ENCODE results near the gene MYG1.
"Not testable (repeated sequence)": the region's sequence is repeated elsewhere in the genome, so short reads cannot be mapped to it uniquely, and the experiment has no call there.

MYG1 gene

DNA sequence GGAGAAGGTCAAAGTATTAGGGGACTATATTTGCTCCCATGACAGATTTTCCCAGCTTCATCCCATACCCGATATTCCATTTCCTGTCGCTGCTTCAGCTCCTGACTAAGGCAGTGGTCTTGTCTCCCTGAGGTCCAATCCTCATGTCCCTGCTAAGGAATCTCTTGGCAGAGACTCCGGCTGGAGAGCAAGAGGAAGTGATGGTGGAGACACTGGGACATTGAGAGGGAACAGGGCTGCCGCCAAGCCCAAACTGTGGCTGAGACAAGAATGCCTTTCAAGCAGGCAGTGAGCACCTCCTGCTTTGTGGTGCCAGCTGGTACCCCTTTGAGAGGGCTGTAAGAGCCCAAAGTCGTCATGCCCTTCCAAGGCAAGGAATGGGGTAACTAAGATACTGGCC, 31.2 kb downstream of the MYG1 start:
- DNase-seq = no peak

DNA sequence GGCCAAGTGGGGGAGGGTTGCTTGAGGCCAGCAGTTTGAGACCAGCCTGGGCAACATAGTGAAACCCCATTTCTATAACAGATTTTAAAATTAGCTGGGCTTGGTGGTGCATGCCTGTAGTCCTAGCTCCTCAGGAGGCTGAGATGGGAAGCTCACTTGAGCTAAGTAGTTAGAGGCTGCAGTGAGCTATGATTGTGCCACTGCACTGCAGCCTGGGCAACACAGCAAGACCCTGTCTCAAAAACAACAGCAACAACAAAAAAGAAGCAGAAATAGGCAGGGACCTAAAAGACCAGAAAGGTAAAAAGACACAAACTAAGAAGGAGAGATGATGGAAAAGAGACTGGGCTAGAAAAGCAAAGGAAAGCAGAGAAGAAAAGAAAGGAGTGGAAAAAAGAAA, 32.8 kb downstream of the MYG1 start:
- DNase-seq = not testable (repeated sequence)

DNA sequence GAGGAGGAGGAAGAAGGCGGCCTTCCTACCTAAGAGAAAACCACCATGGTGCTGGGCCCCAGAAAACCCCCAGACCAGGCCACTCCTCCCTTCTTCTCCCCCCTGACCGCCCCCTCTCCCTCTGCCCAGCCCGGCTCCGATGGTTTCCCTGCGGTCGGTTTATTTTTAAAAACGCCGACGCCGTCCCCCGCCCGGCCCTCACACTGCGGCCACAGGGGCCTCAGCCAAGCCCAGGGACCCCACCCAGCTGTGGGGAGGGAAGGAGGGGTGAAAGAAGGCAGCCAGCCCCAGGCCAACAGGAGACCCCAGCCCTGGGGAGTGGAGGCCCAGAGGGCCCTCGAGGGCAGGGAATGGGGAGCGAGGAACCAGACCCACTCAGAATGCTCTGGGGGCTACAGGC, 33.2 kb downstream of the MYG1 start:
- DNase-seq = no peak

DNA sequence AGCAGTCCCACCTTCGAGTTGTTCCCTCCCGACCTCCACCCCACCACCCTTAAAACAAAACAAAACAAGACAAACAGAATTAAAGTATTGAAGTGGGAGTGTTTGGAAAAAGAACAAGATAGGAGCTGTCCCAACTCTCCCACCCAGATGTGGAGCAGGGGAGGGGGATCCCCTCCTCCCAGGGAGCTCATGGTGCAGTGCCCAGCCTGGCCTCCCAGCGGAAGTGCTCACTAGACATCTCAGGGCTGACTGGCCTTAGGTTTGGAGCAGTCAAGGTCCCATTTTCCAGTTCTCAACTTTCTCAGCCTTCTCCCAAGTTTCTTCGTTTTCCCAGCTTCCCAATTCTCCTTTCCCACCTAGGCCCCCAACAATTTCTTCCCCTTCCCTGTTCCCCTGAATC, 33.8 kb downstream of the MYG1 start:
- no peak for DNase-seq

DNA sequence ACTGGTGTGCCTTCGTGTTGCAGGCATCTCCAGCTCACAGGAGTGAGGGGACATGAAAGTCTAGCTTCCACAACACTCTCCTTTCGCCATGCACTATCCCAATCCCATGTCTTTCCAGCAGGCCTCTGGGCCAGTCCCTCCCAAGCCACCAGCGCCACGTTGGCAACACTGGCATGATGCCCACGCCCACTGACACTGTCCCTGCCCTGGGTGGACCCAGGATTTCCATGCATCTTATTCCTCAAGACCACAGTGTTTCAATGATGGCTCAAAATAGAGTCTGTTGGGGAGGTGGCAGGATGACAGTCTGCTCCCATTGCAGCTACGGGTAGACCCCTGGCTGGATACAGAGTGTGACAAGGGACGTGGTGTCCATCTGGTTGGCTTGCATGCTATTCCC, 34.4 kb downstream of the MYG1 start:
- DNase-seq = no peak

DNA sequence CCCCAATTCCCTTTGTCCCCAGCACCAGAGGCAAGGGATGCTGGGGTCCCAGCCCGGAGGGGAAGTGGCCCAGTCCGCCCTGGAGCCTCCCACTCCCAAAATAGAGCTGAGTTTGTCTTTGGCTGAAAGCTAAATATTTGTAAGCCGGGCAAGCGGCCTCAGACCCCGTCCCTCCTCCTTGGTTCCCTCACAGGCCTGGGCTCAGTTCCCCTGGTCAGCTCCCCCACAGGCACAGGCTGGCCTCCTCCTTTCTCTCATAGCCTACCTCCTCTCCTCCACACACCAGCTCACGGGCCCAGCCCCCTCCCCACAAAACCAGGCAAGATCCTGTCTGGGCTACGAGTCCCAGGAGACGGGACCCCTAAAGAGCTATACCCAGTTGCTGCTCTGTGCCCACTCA, 35.3 kb downstream of the MYG1 start:
- DNase-seq = no peak

DNA sequence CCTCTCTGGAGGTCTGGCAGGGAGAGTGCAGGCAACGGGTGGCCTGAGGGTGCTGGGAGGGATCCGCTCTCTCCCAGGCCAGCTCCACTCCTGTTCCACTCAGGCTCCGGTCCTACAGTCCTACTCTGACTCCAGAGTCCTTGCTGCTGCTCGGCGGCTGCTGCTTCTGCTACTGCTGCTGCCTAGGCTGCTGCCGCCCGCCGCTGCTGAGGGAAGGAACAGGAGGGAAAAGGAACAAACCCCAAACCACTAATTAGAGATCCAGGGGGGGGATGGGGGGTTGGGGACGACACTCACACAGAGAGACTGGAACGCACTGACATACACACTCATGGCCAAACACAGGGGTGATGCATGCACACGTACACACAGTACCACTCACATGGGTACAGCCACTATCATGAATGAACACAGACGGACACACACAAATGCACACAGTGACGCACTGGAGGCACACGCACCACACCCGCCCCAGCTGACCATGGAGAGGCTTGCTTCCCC, 36.7 kb downstream of the MYG1 start, which contains the start of gene SP7:
TSS of gene SP7 (minus strand) at position 174 of the 501 bp plus-strand sequence. CDS start 708 bp downstream, outside the sequence.
- DNase-seq = no peak

DNA sequence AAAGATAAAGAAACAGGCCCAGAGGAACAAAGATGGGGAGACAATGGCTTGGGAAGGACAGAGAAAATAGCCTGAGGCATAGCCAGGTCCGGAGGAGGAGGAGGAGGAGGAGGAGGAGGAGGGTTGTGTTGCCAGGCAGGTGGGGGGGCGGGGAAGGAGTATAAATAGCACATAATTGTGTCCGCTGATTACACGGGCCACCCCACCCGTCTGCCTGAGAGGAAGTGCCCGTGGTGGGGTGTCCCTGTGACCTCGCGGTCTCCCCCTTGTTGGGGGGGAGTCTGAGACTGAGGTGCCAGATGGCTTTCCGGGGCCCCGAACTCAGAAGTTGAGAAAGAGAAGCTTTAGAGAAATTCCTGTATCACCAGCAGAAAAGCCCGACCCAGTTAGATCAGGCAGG, 38.5 kb downstream of the MYG1 start:
- DNase-seq = no peak

DNA sequence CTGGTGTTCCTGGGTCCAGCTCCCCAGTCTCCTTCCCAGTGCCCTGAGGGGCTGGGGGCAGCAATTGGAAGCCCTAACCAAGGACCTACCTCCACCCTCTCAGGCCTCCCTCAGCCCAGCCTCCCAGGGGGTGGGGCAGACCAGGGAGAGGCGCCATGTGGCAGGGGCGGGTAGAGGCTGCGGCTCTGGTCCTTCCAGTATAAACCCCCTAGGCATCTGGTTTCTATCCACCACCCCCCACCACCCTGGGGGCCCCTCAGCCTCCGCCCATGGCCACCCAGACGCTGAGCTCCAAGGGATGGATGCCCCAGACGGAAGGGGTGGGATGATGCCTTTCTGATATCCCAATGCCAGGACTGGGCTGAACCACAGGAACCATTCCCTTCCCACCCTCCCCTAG, 39.4 kb downstream of the MYG1 start:
- no peak for DNase-seq

DNA sequence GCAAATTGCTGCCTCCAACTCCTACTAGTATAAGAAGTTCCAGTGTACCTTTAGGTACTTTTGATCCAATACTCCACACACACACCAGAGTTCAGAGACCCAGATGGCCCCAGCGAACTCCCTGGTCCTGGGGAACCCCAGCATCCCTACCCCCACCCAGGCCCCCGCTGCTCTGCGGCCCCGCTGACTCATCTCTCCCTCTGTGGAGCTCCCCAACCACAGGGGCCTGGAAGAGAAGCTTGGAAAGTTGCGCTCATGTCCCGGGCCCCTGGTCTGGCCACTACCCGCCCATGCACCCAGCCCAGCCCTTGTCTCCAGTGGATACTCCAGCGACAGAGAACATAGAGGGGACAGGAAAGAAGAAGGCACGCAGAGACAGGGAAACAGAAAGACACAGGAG, 40.9 kb downstream of the MYG1 start:
- DNase-seq = no peak

DNA sequence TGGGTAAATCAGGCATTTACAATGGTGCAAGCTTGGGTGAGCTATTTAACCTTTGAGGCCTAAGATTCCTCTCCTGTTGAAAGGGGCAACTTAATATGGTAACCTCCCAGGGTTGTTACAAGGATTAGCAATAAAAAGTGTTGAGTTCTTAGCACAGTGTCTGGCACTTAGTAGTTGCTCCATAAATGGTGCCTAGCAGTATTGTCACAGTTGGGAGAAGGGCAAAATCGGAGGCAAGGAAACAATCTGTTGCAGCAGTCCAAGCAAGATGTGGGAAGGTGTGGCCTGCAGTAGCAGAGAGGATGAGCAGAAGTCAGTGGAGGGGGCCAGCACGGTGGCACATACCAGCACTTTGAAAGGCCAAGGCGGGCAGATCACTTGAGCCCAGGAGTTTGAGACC, 44.0 kb downstream of the MYG1 start:
- DNase-seq = no peak

DNA sequence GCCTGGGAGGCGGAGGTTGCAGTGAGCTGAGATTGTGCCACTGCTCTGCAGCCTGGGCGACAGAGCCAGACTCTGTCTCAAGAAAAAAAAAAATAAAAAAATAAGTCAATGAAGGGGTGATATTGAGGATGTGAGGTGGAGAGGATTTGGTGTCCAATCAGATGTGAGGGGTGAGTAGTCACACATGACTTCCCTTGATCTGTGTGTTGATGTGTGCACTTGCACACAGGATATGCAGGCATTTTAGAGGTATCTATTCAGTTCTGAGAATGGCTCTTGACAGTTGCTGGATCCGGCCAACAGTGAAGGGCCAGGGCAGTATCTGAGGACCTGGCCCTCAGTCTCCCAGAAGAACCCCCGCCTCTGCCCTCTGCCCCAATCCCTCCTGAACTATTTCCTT, 44.5 kb downstream of the MYG1 start:
- DNase-seq = no peak

DNA sequence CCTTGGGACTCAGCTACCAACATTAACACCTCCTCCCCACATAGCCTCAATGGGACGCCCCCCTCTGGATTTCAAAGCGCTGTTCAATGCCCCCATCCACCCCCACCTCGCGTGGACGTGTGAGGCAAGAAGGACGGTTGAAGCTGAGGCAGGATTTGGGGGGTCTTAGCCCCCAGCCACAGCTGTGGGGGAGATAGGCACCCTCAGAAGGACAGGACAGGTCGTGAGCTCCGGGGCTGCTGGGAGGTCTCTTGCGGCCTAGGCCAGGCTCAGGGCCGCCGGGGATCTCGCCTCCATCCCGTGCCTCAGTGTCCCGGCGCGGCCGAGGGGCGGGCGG, 45.0 kb downstream of the MYG1 start:
- no peak for DNase-seq

DNA sequence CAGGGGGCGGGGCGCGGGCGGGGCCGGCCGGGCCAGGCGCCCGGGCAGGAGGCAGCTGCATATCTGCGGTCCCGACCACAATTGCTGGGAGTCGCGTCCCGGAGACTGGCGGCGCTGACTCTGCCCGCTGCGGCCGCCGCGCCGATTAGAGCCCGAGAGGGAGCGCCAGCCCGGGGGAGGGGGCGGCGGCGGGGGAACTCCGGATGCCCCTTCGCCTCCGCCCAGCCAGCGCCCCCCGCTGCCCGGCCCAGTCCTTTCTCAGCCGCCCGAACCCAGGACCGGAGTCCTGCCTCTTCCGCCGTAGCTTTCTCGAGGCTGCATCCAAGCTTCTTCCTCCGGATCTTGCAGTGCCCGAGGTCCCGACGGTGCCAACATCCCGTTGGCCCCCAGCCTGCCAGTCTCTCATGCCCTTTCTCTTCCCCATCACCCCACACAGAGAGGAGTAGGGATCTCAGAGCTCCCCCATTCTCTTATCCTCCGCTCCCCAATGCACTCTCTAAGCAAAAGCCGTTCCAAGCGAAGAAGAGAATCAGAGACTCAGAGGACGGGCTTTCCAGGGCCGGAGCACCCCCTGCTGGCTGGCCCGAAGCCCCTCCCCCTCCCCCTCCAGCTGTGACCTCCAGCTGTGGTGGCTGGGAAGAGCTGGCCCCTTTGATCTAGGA, 45.5 kb downstream of the MYG1 start:
- DNase-seq = peak; percentile 74

DNA sequence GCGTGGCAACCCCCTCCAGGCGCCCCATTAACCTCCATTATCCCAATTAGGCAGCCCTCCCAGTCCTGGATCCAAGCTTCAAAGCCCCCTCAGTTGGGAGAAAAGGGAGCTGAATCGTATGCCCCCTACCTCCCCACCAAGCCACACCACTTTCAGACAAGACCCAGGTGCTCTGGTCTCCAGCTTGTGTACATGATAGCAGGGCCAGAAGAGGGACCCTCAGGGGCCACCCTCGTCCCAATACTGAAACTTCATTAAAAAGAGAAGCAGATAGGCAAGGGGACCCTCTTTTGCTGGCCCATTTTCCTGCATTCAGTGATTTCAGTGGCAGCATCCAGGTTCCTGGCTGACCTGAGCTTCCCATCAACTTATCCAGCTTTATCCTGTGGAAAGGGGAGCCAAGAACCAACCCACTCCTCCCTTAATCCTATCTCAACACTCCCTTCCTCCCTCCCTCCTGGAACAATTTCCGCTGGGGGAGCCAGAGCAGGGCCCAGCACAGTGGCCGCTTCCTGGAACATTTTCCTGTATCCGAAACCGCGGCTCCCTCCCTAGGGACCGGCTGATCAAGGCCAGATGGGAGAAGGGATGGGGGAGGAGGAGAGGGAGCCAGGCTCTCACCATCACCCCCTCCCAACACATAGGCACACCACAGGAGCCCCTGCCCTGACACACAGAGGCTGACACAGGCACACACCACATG, 46.1 kb downstream of the MYG1 start:
- no peak for DNase-seq

DNA sequence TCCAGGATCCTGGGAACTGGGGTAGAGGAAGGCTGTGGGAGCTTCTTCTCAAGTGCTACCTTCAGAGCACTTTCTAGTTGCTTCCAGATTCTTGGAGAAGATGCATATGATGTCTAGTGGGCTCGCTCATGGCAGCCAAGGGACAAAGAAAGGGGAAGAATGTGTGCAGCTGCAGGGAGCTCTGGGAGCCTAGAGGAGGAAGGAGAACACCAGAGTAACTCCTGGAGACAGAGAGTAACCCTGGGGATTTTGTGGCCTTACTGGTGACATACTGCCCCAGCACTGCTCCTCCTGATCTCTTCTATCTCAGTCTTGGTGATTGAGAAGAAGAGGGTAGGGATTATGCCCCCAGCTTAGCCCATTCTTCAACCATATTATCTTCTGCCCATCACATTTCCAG, 47.0 kb downstream of the MYG1 start:
- no peak for DNase-seq

DNA sequence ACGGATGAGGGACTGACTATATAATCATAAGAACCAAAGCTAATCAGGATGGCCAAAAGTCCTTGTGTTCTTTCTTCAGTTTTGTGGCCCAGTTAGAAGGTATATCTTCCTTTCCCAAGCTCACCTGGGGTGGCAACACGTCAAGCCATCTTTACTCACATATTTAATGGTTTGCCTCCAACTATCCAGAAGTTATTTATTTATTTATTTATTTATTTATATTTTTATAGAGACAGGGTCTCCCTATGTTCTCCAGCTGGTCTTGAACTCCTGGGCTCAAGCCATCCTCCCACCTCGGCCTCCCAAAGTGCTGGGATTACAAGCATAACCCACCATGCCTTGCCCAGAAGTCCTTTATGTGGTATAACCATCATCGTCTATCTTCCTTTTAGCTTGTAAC, 48.4 kb downstream of the MYG1 start:
- no peak for DNase-seq

DNA sequence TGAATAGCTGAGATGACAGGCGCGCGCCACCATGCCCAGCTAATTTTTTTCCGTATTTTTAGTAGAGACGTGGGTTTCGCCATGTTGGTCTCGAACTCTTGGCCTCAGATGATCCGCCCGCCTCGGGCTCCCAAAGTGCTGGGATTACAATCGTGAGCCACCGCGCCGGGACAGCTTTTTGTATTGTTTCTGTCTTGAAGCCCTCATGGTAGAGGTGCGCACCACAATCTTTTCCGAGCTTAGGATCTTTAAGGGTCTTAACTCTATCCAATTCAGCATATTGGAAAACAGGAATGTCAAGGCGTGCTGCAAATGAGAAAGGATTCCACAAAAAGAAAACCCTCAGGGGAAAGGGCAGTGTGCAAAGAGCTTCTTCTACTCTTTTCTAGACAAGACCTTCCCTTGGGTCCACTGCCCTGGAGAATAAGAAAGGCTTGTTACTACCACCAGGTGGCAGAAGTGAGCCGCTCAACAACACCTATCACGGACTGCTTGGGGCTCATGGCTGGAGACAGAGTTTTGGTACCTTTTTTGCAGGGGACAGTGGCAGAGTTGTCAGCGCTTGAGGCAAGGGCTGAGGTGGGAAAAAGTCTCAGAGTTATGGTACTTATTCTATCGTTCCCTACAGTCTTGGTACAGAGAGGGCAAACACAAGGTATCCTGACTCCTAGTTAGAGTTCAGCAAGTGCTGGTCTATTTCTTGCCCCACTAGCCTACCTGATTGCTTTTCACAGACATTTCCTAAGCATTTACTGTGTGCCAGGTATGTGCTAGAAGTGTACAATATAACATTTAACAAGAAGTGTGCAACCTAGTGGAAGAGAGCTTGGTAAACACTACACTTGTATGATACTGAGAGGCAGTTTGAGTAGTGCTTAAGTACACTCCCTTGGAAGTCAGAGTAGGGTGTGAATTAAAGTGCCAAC, 53.1 kb downstream of the MYG1 start:
- DNase-seq = peak; percentile 79

DNA sequence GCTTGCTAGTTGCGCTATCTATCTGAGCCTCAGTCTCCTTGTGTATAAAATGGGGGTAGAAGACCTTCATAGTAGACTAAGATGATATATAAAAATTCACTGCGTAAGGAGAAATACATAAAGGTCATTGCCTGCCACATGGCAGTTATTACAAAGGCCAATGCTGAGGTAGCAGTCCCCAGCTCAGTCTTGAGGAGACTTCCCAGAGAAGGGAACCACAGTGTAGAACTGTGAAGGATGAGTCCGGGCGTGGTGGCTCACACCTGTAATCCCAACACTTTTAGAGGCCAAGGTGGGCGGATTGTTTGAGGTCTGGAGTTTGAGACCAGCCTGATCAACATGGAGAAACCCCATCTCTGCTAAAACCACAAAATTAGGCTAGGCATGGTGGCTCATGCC, 53.8 kb downstream of the MYG1 start:
- DNase-seq = no peak

DNA sequence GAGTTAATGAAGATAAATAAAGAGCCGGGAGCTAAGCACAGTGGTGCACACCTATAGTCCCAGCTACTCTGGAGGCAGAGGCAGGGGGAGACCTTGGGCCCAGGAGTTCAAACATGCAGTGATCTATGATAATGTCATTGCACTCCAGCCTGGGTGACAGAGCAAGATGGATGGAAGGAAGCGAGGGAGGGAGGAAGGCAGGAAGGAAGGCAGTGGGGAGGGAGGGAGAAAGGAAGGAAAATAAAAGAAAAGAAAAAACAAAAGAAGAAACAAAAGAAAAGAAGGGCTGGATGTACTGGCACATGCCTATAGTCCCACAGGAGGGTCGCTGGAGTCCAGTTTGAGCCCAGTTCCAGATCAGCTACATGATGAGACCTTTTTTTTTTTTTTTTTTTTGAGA, 55.6 kb downstream of the MYG1 start:
- no peak for DNase-seq

All from activated T-cell treated with anti-CD3 and anti-CD28 coated beads, Interleukin-2, amount 50 U/mL, for 1 hour (primary cell).